C4-2B (cell line): ENCODE measurements around the gene OXNAD1.

Experiments
- H3K27ac ChIP-seq: fragments of 450-650 bp; 2 replicates; pipeline ENCODE4 v1.5.1; 2017
- ZFX ChIP-seq: fragments of 450-650 bp; IDR thresholded peaks from 2 replicates; pipeline ENCODE4 v1.6.1; 2017
- TF ChIP-seq, protein P1 (sequence below): fragments of 450-650 bp; conservative IDR thresholded peaks from 2 replicates; pipeline ENCODE4 v1.5.1; 2017; ENCODE audit warnings: mild to moderate bottlenecking

Gene OXNAD1

GRCh38 chr3:16229681-16230080 is 35.3 kb upstream of the OXNAD1 start:
- TF ChIP-seq, protein P1, sequence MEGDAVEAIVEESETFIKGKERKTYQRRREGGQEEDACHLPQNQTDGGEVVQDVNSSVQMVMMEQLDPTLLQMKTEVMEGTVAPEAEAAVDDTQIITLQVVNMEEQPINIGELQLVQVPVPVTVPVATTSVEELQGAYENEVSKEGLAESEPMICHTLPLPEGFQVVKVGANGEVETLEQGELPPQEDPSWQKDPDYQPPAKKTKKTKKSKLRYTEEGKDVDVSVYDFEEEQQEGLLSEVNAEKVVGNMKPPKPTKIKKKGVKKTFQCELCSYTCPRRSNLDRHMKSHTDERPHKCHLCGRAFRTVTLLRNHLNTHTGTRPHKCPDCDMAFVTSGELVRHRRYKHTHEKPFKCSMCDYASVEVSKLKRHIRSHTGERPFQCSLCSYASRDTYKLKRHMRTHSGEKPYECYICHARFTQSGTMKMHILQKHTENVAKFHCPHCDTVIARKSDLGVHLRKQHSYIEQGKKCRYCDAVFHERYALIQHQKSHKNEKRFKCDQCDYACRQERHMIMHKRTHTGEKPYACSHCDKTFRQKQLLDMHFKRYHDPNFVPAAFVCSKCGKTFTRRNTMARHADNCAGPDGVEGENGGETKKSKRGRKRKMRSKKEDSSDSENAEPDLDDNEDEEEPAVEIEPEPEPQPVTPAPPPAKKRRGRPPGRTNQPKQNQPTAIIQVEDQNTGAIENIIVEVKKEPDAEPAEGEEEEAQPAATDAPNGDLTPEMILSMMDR: no peak
- TF ChIP-seq ZFX: no peak
- no peak overlapping the region for H3K27ac ChIP-seq

DNA sequence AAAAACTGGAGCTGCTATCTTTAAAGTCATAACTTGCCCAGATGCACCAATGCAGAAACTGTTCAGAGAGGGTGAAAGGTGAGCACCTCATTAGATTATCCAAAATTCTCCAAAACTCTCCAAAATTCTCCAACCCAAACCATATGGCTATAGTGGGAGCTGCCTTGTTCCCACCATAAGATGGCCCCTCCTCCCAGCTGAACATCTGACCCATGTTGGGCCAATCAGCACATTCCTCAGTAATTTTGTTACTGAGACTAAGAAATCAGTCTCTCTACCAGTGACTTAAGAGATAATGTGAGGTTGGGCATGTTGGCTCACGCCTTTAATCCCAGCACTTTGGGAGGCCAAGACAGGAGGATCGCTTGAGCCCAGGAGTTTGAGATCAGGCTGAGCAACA is 33.0 kb upstream of the OXNAD1 start:
- H3K27ac ChIP-seq: no peak overlapping the region
- TF ChIP-seq, protein P1: no peak
- no peak for TF ChIP-seq ZFX

DNA sequence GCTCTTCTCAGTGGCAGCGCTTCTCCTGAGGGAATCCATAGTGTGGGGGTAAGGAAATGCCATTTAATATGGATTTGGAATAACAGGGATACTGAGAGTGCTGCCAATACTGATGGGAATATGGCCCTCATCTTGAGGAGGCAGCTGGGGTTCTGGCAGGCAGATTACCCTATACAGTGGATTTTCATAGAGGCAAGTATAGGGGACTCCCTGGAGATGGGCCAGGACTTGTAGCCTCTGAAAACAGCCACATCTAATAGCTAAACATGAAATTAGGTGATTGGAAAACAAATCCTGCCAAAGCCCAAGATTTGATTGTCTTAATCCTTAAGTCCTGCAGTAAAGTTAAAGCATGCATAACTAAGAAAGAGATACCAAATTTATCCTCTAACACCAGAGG is 31.2 kb upstream of the OXNAD1 start:
- no peak overlapping the region for H3K27ac ChIP-seq

GRCh38 chr3:16234281-16234680 is 30.7 kb upstream of the OXNAD1 start:
- TF ChIP-seq ZFX: no peak
- TF ChIP-seq, protein P1: no peak
- H3K27ac ChIP-seq: no peak overlapping the region

More for the DNA sequence above, 31.2 kb upstream of the OXNAD1 start:
- TF ChIP-seq, protein P1: no peak
- TF ChIP-seq ZFX: no peak

DNA sequence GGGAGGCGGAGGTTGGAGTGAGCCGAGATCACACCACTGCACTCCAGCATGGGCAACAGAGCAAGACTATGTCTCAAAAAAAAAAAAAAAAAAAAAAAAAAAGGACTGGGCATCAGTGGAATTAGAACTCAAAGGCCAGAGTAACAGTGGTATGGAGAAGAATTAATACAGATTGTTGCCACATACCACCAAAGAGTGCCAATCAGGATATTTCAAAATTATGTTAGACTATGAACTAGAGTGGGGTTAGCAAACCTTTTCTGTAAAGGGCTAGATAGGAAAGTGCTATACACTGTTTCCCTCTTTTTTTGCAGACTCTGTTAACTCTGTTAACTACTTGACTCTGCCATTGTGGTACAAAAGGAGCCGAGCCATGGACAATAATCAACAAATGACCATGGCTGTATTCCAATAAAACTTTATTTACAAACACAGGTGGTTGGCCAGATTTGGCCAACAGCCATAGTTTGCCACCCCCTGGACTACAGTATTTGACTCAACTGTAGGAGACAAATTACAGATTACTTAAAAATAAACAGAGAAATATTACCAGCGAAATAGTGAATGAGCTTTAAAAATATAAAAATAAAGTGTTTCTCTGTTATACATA is 28.9 kb upstream of the OXNAD1 start:
- TF ChIP-seq, protein P1: no peak
- TF ChIP-seq ZFX: no peak
- no peak overlapping the region for H3K27ac ChIP-seq

DNA sequence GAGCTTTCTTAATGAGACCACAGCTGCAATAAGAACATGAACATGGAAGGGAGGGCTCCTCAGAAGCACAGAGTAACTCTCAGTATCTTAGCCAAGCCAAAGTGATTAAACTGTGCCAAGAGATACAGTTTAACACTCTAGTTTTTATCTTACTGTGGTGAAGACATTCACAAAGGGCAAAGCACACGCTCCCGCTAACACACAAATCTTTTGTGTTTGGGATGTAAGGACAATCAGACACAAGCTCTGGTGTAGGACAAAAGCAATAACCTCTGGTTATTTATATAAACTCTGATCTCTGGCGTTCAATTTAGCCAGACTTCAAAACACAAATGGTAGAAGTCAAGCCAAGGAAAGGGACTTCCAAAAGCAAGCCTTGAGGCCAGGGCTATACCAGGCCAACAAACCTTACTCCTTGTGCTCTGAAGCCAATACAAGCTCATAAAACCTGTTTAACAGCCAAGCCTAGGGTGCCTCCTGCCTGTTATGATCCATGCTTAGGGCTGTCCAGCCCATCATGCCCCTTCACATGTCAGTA is 28.1 kb upstream of the OXNAD1 start:
- TF ChIP-seq ZFX: no peak
- TF ChIP-seq, protein P1: no peak
- H3K27ac ChIP-seq: no peak overlapping the region

- peak overlapping the region; percentile 22; the same call in 1 of the 2 replicates for H3K27ac ChIP-seq
- no peak for TF ChIP-seq ZFX
- TF ChIP-seq, protein P1: no peak
Measured at GRCh38 chr3:16239086-16239770, 25.8 kb upstream of the OXNAD1 start.
